ENCODE measurements around the gene CRB3.
"Not testable (repeated sequence)": the region's sequence is repeated elsewhere in the genome, so short reads cannot be mapped to it uniquely, and the experiment has no call there.

Gene CRB3

GRCh38 chr19:6464070-6464873, at the start of gene CRB3:
Gene CRB3 (plus strand): TSS chr19:6464271. CDS start chr19:6464702, 431 bp downstream.
- DNase-seq, result peak; percentile 91

- no peak for DNase-seq
Measured at GRCh38 chr19:6414793-6415590, 49.1 kb upstream of the CRB3 start.

- no peak for DNase-seq
Measured at GRCh38 chr19:6415591-6416190, 48.4 kb upstream of the CRB3 start.

- no peak for DNase-seq
Measured at GRCh38 chr19:6416658-6417405, 47.2 kb upstream of the CRB3 start.

- DNase-seq, result no peak
Measured at GRCh38 chr19:6417713-6418561, 46.1 kb upstream of the CRB3 start.

- no peak for DNase-seq
Measured at GRCh38 chr19:6418562-6418932, 45.5 kb upstream of the CRB3 start.

GRCh38 chr19:6421075-6422014, 42.7 kb upstream of the CRB3 start:
- DNase-seq, result no peak

- no peak for DNase-seq
Measured at GRCh38 chr19:6423499-6424194, 40.4 kb upstream of the CRB3 start.

GRCh38 chr19:6424195-6424938, 39.7 kb upstream of the CRB3 start, which contains the start of gene KHSRP:
Gene KHSRP (minus strand): TSS chr19:6424811. CDS start chr19:6424701, 110 bp downstream.
- DNase-seq, result peak; percentile 29

- DNase-seq, result peak; percentile 100
Measured at GRCh38 chr19:6424939-6425731, 38.9 kb upstream of the CRB3 start.

GRCh38 chr19:6425732-6426620, 38.1 kb upstream of the CRB3 start:
- DNase-seq, result no peak

GRCh38 chr19:6427131-6427530, 36.9 kb upstream of the CRB3 start:
- DNase-seq, result no peak

- not testable (repeated sequence) for DNase-seq
Measured at GRCh38 chr19:6428692-6429418, 35.2 kb upstream of the CRB3 start.

GRCh38 chr19:6429419-6430221, 34.5 kb upstream of the CRB3 start:
- DNase-seq, result no peak

- DNase-seq, result no peak
Measured at GRCh38 chr19:6431891-6432290, 32.2 kb upstream of the CRB3 start.

- DNase-seq, result no peak
Measured at GRCh38 chr19:6433165-6433564, 30.9 kb upstream of the CRB3 start.

All from NCI-H345 (cell line).